Esophagus mucosa (tissue), 1 donor: ENCODE results near the gene CELF4. TPM values are rescaled to one million over a fixed set of nuclear protein-coding genes. Genes with fewer than 3 reads are reported as not detected.

ENCODE experiments used
- ATAC-seq: fragments of 200-7000 bp; cut with Tn5 transposase; one replicate; pipeline ENCODE4 v1.9.1; 2020
- total RNA-seq: library from RNA; stranded (reverse); gene quantifications from one replicate; pipeline ENCODE4 v1.2.4, GENCODE V29; 2023
- donor health status: DM: yes; HTN: yes; CAD: no.

Gene CELF4
- not detected for total RNA-seq

DNA sequence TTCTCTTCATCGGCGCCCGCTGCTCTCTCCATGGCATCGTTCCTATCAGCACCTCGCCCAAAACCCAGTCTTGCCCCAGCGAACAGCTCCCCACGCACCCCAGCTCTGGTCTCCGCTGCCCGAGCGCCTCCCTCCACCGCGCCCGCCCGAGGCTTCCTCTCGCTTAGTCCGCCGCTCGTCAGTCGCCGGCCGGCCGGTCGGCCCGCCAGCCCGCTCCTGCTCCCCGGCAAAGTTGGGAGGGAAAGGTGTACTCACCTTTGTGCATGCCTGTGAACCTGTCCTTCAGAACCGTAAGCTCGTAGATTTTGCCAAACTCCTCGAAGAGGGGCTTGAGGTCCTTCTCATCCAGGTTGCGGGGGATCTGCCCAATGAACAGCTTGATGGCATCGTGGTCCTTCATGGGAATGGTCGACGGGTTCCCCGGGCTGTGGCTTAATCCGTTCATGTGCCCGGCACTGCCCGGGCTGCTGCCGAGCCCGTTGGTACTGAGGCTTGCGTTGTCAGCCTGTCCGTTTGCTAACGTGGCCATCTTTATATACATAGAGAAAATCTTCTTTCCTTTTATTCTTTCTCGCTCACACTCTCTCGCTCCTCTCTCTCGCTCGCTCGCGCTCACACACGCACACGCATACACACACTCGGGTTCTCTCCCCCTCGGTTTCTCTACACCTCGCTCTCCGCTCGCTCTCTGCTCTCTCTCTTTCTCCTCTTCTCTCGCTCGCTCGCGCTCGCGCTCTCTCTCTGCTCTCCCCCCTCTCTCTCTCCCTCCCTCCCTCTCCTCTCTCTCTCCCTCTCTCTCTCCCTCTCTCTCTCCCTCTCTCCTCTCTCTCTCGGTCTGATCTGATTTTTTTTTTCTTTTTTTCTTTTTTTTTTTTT, at the start of gene CELF4:
TSS of gene CELF4 (minus strand) at position 698 of the 876 bp plus-strand sequence.
- ATAC-seq: no peak

GRCh38 chr18:37613253-37613565, 47.6 kb upstream of the CELF4 start:
- ATAC-seq: no peak

- ATAC-seq: no peak
These were observed 47.1 kb upstream of the CELF4 start for GRCh38 chr18:37612524-37613252.

GRCh38 chr18:37611614-37612279, 46.1 kb upstream of the CELF4 start:
- ATAC-seq: no peak

- no peak for ATAC-seq
These were observed 43.3 kb upstream of the CELF4 start for GRCh38 chr18:37608876-37609275.

DNA sequence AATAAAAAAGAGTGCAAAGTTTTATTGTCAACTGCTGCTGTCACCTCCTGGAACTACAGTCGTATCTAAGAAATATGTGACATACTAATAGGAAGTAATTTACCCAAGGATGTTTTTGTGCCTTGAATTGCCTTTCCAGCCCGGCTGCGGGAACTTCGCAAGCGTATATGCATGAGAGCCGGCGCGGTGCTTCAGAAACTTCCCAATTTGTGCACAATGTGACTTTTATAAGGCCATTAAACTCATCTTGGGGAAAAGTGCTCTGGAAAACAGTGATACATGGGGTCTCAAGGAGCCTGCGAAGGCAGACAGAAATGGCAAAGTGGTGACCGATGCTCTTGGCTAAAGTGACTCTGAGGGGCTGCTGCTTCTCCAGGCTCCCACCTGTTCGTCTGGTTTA, 41.7 kb upstream of the CELF4 start:
- no peak for ATAC-seq

- ATAC-seq: no peak
These were observed 38.4 kb upstream of the CELF4 start for GRCh38 chr18:37604032-37604431.

DNA sequence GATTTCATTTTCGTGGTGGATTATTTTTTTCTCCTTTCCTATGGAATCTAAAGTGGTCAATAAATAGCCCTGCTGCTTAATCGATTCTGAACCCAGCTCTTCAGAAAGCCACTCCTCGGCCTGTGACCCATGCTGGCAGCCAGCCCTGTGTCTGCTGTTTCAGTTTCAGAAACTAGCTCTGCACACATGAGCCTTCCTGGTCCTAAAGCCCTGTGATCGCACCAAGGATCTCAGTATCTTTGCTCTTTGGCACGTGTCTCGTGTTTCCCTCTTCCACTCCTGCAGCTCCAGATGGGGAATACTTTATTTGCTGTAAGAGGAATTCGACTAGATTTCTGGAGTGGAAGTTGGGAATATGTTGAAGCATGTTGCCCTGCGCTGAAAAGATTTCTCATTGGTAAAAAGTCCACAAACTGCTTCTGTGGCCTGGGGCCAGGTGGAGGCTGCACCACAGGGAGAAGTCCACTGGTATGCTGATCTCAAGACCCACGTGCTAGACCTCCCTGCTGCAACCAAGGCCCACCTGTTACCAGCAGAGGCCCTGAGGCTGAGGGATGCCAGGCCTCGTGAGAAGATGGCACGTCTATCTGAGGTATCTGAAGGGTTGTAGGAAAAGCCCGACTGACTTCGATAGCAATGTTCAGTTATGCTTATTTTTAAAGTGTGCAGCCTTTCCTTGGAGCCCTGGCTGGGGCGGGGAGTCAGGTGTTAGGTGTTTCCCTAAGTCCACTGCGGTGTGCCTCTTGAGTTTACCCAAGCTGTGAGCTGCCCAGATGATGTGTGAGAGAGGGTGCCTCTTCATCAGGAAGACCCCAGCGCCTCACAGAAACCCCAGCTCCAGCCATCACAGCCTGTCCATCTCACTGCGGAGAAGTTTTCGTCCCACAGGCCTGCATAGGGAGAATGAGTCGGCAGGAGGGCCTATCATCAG, 33.6 kb upstream of the CELF4 start:
- no peak for ATAC-seq

DNA sequence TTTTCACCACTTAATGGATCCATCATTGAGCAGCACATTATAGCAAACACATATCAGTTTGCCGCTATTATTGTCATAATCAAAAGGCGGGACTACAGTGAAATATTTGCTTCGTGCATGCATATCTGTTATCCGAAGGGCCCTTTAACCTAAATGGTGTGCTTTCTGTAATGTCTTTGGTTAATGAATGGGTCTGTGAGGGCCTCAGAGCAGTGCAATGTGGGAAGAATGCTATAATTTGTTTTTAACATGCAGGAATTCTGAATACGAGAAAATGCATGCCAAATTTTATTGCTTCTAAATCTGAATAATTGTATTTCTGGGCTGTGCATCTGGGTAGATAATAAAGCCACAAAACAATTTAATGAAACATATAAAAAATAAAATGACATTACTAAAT, 32.8 kb upstream of the CELF4 start:
- ATAC-seq: no peak

GRCh38 chr18:37590346-37590745, 24.7 kb upstream of the CELF4 start:
- no peak for ATAC-seq

- no peak for ATAC-seq
These were observed 22.7 kb upstream of the CELF4 start for GRCh38 chr18:37588289-37588688.

DNA sequence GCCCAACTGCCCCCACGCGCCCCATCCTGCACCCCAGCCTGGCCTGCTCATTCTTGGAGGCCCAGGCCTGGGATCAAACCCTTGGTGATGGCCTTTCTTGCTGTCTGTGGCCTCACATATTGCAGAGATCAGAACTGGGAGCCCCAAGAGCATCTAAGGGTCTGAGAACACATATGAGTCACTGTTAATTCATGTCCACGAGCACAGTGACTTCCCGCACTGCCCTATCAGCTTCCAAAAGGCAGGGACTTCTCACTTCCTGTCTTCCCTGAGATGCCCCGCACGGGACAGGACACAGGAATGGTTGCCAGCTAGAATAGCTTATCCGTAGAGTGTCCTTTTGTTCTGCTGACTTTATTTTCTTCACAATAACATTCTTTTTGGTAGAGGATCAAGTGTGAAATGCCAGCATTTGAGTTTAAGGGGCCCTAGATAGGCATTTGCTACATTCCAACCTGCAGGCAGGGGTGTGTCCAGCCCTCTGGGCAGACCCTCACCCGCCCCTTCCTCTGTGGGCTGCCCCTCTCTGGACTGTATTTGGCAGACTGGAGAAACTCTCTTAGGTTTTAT, 21.1 kb upstream of the CELF4 start:
- no peak for ATAC-seq

GRCh38 chr18:37584952-37585695, 19.5 kb upstream of the CELF4 start:
- ATAC-seq: no peak

GRCh38 chr18:37584217-37584616, 18.6 kb upstream of the CELF4 start:
- ATAC-seq: no peak

GRCh38 chr18:37582261-37582660, 16.7 kb upstream of the CELF4 start:
- no peak for ATAC-seq

DNA sequence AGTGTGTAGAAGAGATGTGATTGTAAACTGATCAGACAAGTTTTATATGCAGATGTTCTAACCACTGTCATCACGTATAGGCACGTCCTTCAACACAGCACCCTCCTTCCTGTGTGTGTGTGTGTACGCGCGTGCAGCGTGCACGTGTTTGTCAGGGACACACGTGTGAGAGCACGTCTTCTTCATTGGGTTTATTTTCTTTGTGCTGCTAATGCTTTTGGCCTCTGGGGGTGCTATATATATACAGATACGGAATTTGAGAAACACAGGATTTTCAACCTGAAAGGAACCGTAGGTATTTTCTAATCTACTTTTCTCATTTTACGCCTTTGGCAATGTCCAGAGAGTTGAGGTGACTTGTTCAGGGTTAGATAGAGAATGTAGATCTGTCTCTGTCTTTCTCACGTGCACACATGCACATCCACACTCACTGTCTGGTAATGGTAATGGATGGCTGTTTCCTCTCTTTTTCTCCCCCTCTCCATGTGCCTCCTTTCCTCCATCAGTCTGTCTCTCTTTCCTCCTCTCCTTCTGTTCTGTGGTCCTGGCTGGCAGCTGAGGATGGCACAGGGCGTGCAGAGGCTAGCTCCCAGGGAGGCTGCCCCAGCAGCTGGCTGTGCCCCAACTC, 13.4 kb upstream of the CELF4 start:
- ATAC-seq: peak; percentile 65

DNA sequence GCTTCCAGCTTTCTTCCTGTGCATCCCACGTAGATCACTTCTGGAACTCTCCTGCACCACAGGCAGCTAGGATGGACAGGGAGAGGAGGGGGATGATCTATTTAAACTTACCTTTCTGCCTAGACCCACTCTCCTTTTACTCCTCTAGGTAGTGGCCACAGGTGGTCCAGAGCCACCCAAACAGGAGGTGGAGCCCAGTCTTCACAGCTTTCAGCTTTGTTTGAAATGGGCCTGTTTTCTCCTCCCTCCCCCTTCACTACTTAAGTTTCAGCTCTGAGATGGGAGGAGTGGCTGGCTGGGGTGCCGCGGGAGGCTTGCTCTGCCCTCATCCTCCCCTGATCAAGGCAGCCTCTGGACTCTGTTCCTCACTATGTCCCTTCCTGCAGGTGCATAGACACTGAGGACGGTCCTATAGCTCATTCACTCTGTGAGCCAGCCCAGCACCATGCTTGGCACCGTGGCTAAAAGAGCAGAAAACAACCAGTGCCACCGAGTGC, 12.6 kb upstream of the CELF4 start:
- ATAC-seq: no peak

DNA sequence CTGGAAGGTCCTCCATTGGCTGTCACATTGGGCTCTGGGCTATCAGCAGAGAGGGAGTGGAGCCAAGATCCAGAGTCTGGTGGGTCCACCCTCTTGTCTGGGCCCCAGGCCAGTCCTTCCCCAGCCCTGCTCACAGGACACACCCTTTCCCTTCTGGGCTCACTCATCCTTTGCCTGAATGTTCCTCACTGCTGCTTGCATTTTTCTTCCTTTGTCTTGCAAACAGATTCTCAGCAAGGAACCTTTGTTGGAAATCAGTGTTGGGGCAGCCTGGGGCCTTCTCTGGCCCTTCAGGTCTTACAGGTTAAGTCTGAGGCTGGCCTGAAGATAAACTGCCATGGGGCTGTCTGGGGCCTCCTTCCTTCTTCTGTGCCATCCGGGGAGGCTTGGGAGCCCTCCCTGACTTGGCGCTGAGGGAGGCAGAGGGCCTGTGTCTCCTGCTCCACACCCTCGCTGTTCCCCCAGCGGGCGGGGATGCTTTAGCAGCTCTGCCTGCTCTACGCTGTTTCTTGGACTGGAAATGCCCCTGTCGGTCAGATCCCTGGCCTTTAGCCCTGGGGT, 11.5 kb upstream of the CELF4 start:
- no peak for ATAC-seq

DNA sequence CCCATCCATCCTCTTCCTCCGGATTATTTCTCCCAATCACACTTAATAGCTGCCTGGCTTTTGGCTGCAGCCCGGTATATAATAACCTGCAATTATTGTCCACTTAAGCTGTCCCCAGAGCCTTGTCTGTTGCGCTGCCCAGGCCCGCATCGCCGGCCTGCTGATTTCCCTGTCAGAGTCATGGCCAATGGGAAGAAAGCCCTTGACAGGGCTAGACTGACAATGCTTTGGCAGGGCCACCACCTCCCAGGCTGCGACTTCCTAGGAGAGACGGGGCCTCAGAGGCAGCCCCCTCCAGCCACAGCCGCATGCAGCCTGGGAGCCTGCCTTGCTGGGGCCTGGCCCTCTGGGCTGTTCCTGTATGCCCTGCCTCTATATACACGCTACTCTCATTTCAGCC, 10.0 kb upstream of the CELF4 start:
- no peak for ATAC-seq

DNA sequence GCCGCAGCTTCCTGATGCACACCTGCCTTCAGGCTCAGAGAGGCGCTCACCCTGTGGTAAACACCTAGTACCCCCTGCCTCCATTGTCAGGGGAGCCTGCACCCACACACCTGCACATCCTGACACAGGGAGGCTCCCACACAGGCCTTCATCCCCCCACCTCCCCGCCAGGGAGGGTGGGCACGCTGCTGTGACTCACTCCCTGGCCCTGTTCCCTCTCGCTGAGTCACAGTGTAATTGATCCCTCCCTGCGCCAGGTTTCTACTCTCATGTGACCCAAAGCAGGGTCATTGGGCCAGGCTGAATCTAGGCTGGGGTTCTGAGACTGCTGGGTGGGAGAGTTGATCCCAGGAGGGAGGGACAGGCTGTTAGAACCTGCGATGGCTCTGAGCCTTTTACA, 8.5 kb upstream of the CELF4 start:
- no peak for ATAC-seq
